ENCODE measurements around the gene PA2G4. TPM values are rescaled to one million over a fixed set of nuclear protein-coding genes. Genes with fewer than 3 reads are reported as not detected.

The PA2G4 gene
- total RNA-seq, 2 experiments from 2014 or later, result 51.0 to 61.0 TPM

DNA sequence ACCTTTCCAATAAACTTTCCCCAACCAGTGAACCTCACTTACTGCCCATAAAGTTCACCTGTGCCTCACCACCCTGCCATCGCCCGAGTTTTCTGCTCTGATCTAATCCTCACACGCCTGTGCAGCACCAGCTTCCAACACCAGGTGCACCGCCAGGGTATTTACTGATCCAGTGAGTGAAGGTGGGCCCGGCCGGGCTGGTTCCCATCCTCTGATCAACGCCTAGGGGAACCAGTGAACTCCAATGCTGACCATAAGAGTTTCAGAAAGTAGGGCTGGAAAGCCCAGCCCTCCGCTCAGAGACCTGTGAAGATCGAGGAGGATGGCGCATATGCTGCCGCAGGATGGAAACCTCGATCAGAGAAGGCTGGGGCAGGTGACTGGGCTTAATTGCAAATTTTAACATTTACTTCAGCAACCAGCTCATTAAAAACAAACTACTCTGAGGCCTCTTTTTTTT, 47.3 kb downstream of the PA2G4 start:
- Histone ChIP-seq H3K9me3 (ENCODE audit: control insufficient read depth in 1 of 2, insufficient read depth in 1 of 2, low read length in 2 of 2) (no peaks in the 10 kb centered on the region), H3K27me3 (ENCODE audit: control insufficient read depth in 1 of 2, insufficient read depth in 2 of 2, low read length in 2 of 2) (no peaks in the 10 kb centered on the region), H3K36me3 (ENCODE audit: insufficient read depth, low read length) (peaks cover 4% of the 10 kb centered on the region), H3K4me3 (ENCODE audit: low read length) (peak overlapping the region; percentile 76), H3K4me1 (ENCODE audit: insufficient read depth, low read length) (peaks cover 30% of the 10 kb centered on the region), H3K27ac (ENCODE audit: low read depth in 1 of 2, low read length in 2 of 2) (peak overlapping the region; percentile 75 to 87)
- intact Hi-C loops (cut with DNase I, micrococcal nuclease), result loop anchor here (2.0 to 5.0 kb wide), 5 partner anchors 15 to 37 kb away; partner anchors contain the start of genes SMARCC2 (in 2 of the 2), ESYT1 (in 1 of the 2), RPL41 (in 1 of the 2) and ZC3H10 (in 1 of the 2)
- DNase-seq (peak; percentile 55 to 81 (median 65)), ATAC-seq (ENCODE audit: poor library complexity) (peak; percentile 71)
- H3K4me1 Mint-ChIP-seq (ENCODE audit: low read depth), result peaks cover 27% of the 10 kb centered on the region
- peaks cover 11% of the 10 kb centered on the region for H3K36me3 Mint-ChIP-seq (ENCODE audit: low read depth)
- ChIA-PET CTCF (interaction anchor here (0.5 to 2.0 kb wide), 11 partner anchors 10 to 385 kb away, joined by 3 to 36 read pairs (median 4); partner anchors contain the start of genes ESYT1, PA2G4, RPL41 and SMARCC2), POLR2A (interaction anchor here (0.6 to 4.9 kb wide), 20 partner anchors 10 to 413 kb away, joined by 3 to 50 read pairs (median 3); partner anchors contain the start of genes CNPY2, DNAJC14, ESYT1 and PA2G4)
- H3K27me3 Mint-ChIP-seq, result no peaks in the 10 kb centered on the region
- no peaks in the 10 kb centered on the region for H3K9me3 Mint-ChIP-seq
- peak overlapping the region; percentile 94 for H3K4me3 Mint-ChIP-seq
- TF ChIP-seq CTCF (IDR thresholded peaks at IDR 0.05), result peak; percentile 73
- peak overlapping the region; percentile 94 for H3K27ac Mint-ChIP-seq

DNA sequence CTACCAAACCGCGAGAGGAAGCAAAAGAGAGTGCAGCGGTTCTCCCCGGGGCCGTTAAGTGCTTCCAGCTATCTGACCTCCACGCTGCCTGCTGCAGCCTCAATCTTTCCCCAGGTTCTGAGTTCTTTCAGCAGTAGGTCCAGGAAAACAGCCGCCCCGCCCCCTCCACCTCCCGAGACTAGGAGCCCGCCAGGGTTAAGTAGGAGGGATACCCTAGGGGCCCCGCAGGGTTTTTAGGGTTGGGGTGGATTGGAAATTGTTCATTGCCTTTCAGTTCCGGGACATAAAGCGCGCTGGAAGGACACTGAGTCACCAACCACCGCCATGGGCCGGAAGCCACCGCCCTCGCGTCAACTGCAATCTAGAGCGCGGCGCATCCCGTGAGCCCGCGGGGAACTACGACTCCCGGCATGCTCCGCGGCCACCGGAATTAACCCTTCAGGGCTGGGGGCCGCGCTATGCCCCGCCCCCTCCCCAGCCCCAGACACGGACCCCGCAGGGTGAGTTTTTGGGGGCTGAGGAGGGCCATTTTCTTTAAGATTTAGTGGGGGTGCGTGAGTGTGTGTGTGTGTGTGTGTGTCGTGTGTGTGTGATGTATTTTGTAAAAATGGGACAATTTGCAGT, 47.9 kb downstream of the PA2G4 start, which contains the start of gene MYL6B:
TSS of gene MYL6B (plus strand) at position 456 of the 624 bp plus-strand sequence. CDS start 1,332 bp downstream, outside the sequence.
- Histone ChIP-seq H3K36me3 (ENCODE audit: insufficient read depth, low read length) (peaks cover 4% of the 10 kb centered on the region), H3K27ac (ENCODE audit: low read depth in 1 of 2, low read length in 2 of 2) (peak within 1 kb of the TSS; percentile 75 to 87), H3K9me3 (ENCODE audit: control insufficient read depth in 1 of 2, insufficient read depth in 1 of 2, low read length in 2 of 2) (no peaks in the 10 kb centered on the region), H3K4me1 (ENCODE audit: insufficient read depth, low read length) (peaks cover 29% of the 10 kb centered on the region), H3K4me3 (ENCODE audit: low read length) (peak within 1 kb of the TSS; percentile 76), H3K27me3 (ENCODE audit: control insufficient read depth in 1 of 2, insufficient read depth in 2 of 2, low read length in 2 of 2) (no peaks in the 10 kb centered on the region)
- H3K9me3 Mint-ChIP-seq, result no peaks in the 10 kb centered on the region
- ChIA-PET CTCF (interaction anchor here (0.7 to 2.0 kb wide), 9 partner anchors 9 to 164 kb away, joined by 3 to 36 read pairs (median 4); partner anchors contain the start of genes ESYT1, PA2G4, SMARCC2 and ZC3H10), POLR2A (interaction anchor here (0.7 to 4.9 kb wide), 16 partner anchors 9 to 413 kb away, joined by 3 to 50 read pairs (median 4); partner anchors contain the start of genes DNAJC14, ESYT1, PA2G4 and RNF41)
- DNase-seq (peak; percentile 85 to 96 (median 91)), ATAC-seq (ENCODE audit: poor library complexity) (peak; percentile 88)
- no peak for TF ChIP-seq CTCF (IDR thresholded peaks at IDR 0.05)
- H3K27me3 Mint-ChIP-seq, result no peaks in the 10 kb centered on the region
- peaks cover 27% of the 10 kb centered on the region for H3K4me1 Mint-ChIP-seq (ENCODE audit: low read depth)
- intact Hi-C loops (cut with DNase I, micrococcal nuclease), result loop anchor here (2.0 to 5.0 kb wide), 4 partner anchors 15 to 37 kb away; partner anchors contain the start of genes SMARCC2 (in 2 of the 2), RPL41 (in 1 of the 2) and ZC3H10 (in 1 of the 2)
- peak within 1 kb of the TSS; percentile 94 for H3K27ac Mint-ChIP-seq
- H3K4me3 Mint-ChIP-seq, result peak within 1 kb of the TSS; percentile 94
- peaks cover 9% of the 10 kb centered on the region for H3K36me3 Mint-ChIP-seq (ENCODE audit: low read depth)

DNA sequence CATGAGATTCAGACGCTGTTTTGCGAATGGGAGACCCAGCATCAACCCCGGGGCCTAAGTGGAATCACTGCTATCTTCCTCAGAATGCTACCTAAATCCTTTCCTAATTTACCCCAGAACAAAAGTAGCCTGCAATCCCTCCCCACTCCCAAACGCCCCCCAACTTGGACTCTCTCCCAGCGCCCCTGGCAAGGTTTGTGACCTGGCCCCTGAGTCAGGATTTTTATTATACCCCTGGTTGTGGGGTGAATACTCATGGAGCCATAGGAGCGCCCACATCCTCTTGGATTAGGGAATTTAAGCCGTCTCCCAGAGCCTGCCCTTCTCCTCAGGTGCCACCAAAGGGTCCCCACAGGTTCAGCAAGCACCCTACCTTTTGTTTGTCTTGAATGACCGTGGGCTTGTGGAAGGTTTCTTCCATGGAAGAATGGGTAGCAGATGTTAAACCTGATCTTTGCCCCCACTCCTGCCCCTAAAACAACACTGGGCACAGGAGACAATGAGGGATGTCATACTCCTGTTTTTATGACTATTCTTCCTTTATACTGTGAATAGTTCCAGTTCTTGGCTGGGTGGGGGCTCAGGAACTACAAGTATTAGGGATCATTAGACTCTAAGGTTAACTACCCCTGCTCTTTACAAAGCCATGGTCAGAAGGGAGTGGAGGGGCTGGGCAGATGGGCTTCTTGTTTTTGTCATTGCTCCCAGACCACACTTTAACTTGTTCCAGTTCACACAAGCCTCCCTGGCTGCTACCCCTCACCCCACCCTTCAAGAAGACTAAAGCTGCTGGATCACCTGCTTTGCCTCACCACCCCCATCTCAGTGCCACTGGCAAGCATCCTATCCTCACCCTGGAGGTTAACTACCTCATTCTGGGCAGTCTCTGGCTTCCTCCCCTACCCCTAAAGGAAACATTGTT, 48.7 kb downstream of the PA2G4 start:
- no peaks in the 10 kb centered on the region for H3K27me3 ChIP-seq (ENCODE audit: control insufficient read depth in 1 of 2, insufficient read depth in 2 of 2, low read length in 2 of 2)
- H3K9me3 ChIP-seq (ENCODE audit: control insufficient read depth in 1 of 2, insufficient read depth in 1 of 2, low read length in 2 of 2), result no peaks in the 10 kb centered on the region
- peaks cover 4% of the 10 kb centered on the region for H3K36me3 ChIP-seq (ENCODE audit: insufficient read depth, low read length)
- ChIA-PET CTCF (no interaction called here), POLR2A (interaction anchor here (1.7 kb wide), 1 partner anchor 24 kb away, joined by 50 read pairs; the partner anchor contains the start of gene ESYT1)
- Mint-ChIP-seq H3K27ac (peak overlapping the region; percentile 94), H3K4me3 (peak overlapping the region; percentile 94), H3K9me3 (no peaks in the 10 kb centered on the region), H3K4me1 (ENCODE audit: low read depth) (peaks cover 33% of the 10 kb centered on the region), H3K27me3 (no peaks in the 10 kb centered on the region), H3K36me3 (ENCODE audit: low read depth) (peaks cover 10% of the 10 kb centered on the region)
- H3K4me1 ChIP-seq (ENCODE audit: insufficient read depth, low read length), result peaks cover 35% of the 10 kb centered on the region
- intact Hi-C loops (cut with DNase I, micrococcal nuclease), result loop anchor here (2.0 to 5.0 kb wide), 4 partner anchors 16 to 36 kb away; partner anchors contain the start of genes SMARCC2 (in 2 of the 2), RPL41 (in 1 of the 2) and ZC3H10 (in 1 of the 2)
- peak overlapping the region; percentile 76 for H3K4me3 ChIP-seq (ENCODE audit: low read length)
- ATAC-seq (ENCODE audit: poor library complexity), result no peak
- H3K27ac ChIP-seq (ENCODE audit: low read depth in 1 of 2, low read length in 2 of 2), result peak overlapping the region in 1 of 2 donors; percentile 87
- no peak for DNase-seq
- TF ChIP-seq CTCF (IDR thresholded peaks at IDR 0.05), result no peak
